K562 (cell line): ENCODE measurements around the gene TM9SF4. TPM values are rescaled to one million over a fixed set of nuclear protein-coding genes. Genes with fewer than 3 reads are reported as not detected.

Experiments
- ATAC-seq: fragments of 200-7000 bp; cut with Tn5 transposase; 3 replicates; pipeline ENCODE4 v1.9.1; 2020; ENCODE audit warnings: moderate library complexity
- BruUV-seq: library from RNA; stranded (reverse); fragments of 400-500 nt; replicated peaks from 2 replicates; lab custom pipeline; 2021; lab: Mats Ljungman, UMichigan
- CTCF ChIA-PET: fragments of 300-600 bp; formaldehyde crosslinking; extraction: SDS; loops from one replicate; lab custom pipeline; 2021; ENCODE audit warnings: low intra/inter-chr PET ratio; lab: Yijun Ruan, JAX
- POLR2A ChIA-PET: fragments of 300-600, 350-650 bp; sonication (Branson Sonifier 250); formaldehyde crosslinking; extraction: SDS; loops from one replicate; lab custom pipeline; 2021; ENCODE audit warnings: antibody characterized with exemption, inconsistent platforms; lab: Yijun Ruan, JAX
- DNase-seq, 4 experiments: peaks; one replicate each; pipeline versions ENCODE4 v3.0.0 to v3.0.0-alpha.2; 2011 to 2018; ENCODE audit warnings: low spot score in 3 of 4, mixed read lengths in 3 of 4; ENCODE audit errors: extremely low read depth in 1 of 4
- FAIRE-seq: peaks from 2 replicates; lab custom pipeline; 2011; peaks lifted over from hg19 to GRCh38; lab: Jason Lieb, UNC
- H2AFZ ChIP-seq: 2 replicates; pipeline ENCODE4 v1.6.0; 2011; ENCODE audit warnings: low read depth, low read length, control low read depth, inconsistent platforms
- H3K27ac ChIP-seq: fragments of 200-600 bp; 3 replicates; pipeline ENCODE4 v1.8.0; 2011; ENCODE audit warnings: low read depth, mild to moderate bottlenecking, control low read depth, inconsistent platforms, low read length, moderate library complexity, mixed read lengths; ENCODE audit errors: extremely low read depth
- H3K27me3 ChIP-seq, 2 experiments: fragments of 300-600 bp in 1 of 2; 2 replicates in 1 of 2; 3 replicates in 1 of 2; pipeline versions ENCODE4 v1.6.0 to v1.8.0; 2011; ENCODE audit warnings: inconsistent platforms in 2 of 2, low read length in 2 of 2, mild to moderate bottlenecking in 1 of 2, mixed read lengths in 1 of 2, moderate library complexity in 1 of 2; ENCODE audit not compliant: control insufficient read depth in 2 of 2, insufficient read depth in 2 of 2
- H3K36me3 ChIP-seq: fragments of 300-600 bp; 3 replicates; pipeline ENCODE4 v1.8.0; 2011; ENCODE audit warnings: mild to moderate bottlenecking, low read length, inconsistent platforms; ENCODE audit not compliant: control insufficient read depth, insufficient read depth
- H3K4me1 ChIP-seq, 2 experiments: fragments of 200-600 bp in 1 of 2; replicated peaks in 1 of 2; 2 replicates in 1 of 2; 3 replicates in 1 of 2; pipeline versions ENCODE4 v1.5.1 to v1.8.0; 2011; ENCODE audit warnings: inconsistent platforms in 2 of 2, low read length in 2 of 2, mild to moderate bottlenecking in 1 of 2, mixed read lengths in 1 of 2, moderate library complexity in 1 of 2; ENCODE audit not compliant: control insufficient read depth in 2 of 2, insufficient read depth in 2 of 2
- H3K4me2 ChIP-seq: 2 replicates; pipeline ENCODE4 v1.6.1; 2011; ENCODE audit warnings: low read length, control low read depth, inconsistent platforms, mixed read lengths; ENCODE audit not compliant: insufficient read depth
- H3K4me3 ChIP-seq: fragments of 200-600 bp; sonication (generic), shearing (Covaris generic); 2 replicates; pipeline ENCODE4 v1.5.1; 2016; ENCODE audit warnings: control low read depth, inconsistent platforms
- H3K79me2 ChIP-seq: fragments of 200-600 bp; 3 replicates; pipeline ENCODE4 v1.8.0; 2011; ENCODE audit warnings: low read length, inconsistent platforms; ENCODE audit not compliant: control insufficient read depth, insufficient read depth
- H3K9ac ChIP-seq, 2 experiments: 2 replicates each; pipeline versions ENCODE4 v1.6.0 to v1.6.1; 2011; ENCODE audit warnings: low read depth in 2 of 2, low read length in 2 of 2, control low read depth in 1 of 2, inconsistent platforms in 1 of 2, mild to moderate bottlenecking in 1 of 2, mixed read lengths in 1 of 2; ENCODE audit not compliant: insufficient read depth in 1 of 2
- H3K9me1 ChIP-seq: one replicate; pipeline ENCODE4 v1.6.0; 2011; ENCODE audit warnings: inconsistent platforms, mild to moderate bottlenecking, low read length, moderate library complexity; ENCODE audit not compliant: control insufficient read depth, insufficient read depth
- H3K9me3 ChIP-seq: replicated peaks from 2 replicates; pipeline ENCODE4 v1.5.1; 2011; ENCODE audit warnings: low read depth, low read length, inconsistent platforms; ENCODE audit not compliant: control insufficient read depth, insufficient read depth
- H4K20me1 ChIP-seq: replicated peaks from 2 replicates; pipeline ENCODE4 v1.6.1; 2011; ENCODE audit warnings: low read length, inconsistent platforms, mixed read lengths; ENCODE audit not compliant: control insufficient read depth, insufficient read depth
- CREB1 ChIP-seq, 2 experiments: sonication (generic) in 1 of 2; formaldehyde crosslinking in 1 of 2; IDR thresholded peaks; 2 replicates each; pipeline versions ENCODE4 v1.6.1 to v1.8.0; 2012 to 2022; ENCODE audit warnings: inconsistent platforms in 1 of 2, mild to moderate bottlenecking in 1 of 2, missing genetic modification reagents in 1 of 2, moderate library complexity in 1 of 2
- ERF ChIP-seq: fragments of 450-650 bp; formaldehyde crosslinking; IDR thresholded peaks from 2 replicates; pipeline ENCODE4 v1.4.0; 2020; ENCODE audit warnings: mild to moderate bottlenecking, mixed read lengths
- KHSRP ChIP-seq: fragments of 450-650 bp; IDR thresholded peaks from 2 replicates; pipeline ENCODE4 v1.6.1; 2017
- MAFG ChIP-seq: fragments of 450-650 bp; conservative IDR thresholded peaks from 2 replicates; pipeline ENCODE4 v1.6.1; 2016; ENCODE audit warnings: missing genetic modification characterization, missing compliant biosample characterization
- PCBP2 ChIP-seq: fragments of 200-400 bp; formaldehyde crosslinking; IDR thresholded peaks from 2 replicates; pipeline ENCODE4 v1.6.1; 2018; ENCODE audit warnings: low read length, low read depth, mild to moderate bottlenecking, moderate library complexity; ENCODE audit not compliant: poor library complexity, severe bottlenecking
- TRIM28 ChIP-seq: fragments of 450-650 bp; IDR thresholded peaks from 2 replicates; pipeline ENCODE4 v1.6.1; 2017
- WGBS: fragments of 100-300 bp; shearing (Covaris generic); methylation state at CpG from one replicate; pipeline ENCODE4 v1.1.6; 2016; ENCODE audit warnings: low coverage, mixed read lengths; ENCODE audit not compliant: insufficient coverage; ENCODE audit errors: missing lambda C conversion rate; 5-methylcytosine and 5-hydroxymethylcytosine counted together
- in situ Hi-C: fragments of 300-500 bp; cut with MboI; formaldehyde crosslinking; loops from 4 replicates; pipeline ENCODE4 v1.15.0; 2018; ENCODE audit warnings: inconsistent platforms, mixed read lengths
- intact Hi-C: fragments of 100-400 bp; cut with micrococcal nuclease; formaldehyde crosslinking; loops from 2 replicates; pipeline ENCODE4 v1.14.2; 2022
- polyA plus RNA-seq, 8 experiments: library from polyadenylated mRNA; depleted of rRNA in 4 of 8; stranded (reverse) in 5 of 8; unstranded in 3 of 8; fragments of >200 nt; fragmentation: Nextera tagmentation in 2 of 8; fragmentation: Illumina TruSeq in 1 of 8; extraction: Ambion mirVana in 2 of 8; extraction: Trizol in 1 of 8; gene quantifications; 2 replicates each; pipeline versions ENCODE4 v1.2.1 to v1.2.3, GENCODE V29; 2011 to 2014; ENCODE audit warnings: inconsistent platforms in 1 of 8, missing spikeins in 1 of 8
- total RNA-seq, 7 experiments: library from RNA; depleted of rRNA in 6 of 7; stranded (reverse); fragments of >200 nt in 6 of 7; fragmentation: Illumina TruSeq in 2 of 7; extraction: Trizol in 2 of 7; gene quantifications; 2 replicates each; pipeline versions ENCODE4 v1.2.1 to v1.2.3, GENCODE V29; 2011 to 2021; ENCODE audit warnings: low replicate concordance in 1 of 7

Gene TM9SF4
- total and polyA plus RNA-seq, 9 of the 15 experiments (the other 6 are each of a cell fraction or from before 2014, with no cell fraction given): 14.5 to 46.3 (median 26.9) TPM

GRCh38 chr20:32070690-32071213 lies 38.8 kb upstream of the TM9SF4 start:
- ATAC-seq (no peak), FAIRE-seq (no peak), DNase-seq (no peak)
- Histone ChIP-seq H3K9me3 (no peaks in the 10 kb centered on the region), H3K27ac (no peak overlapping the region), H3K27me3 (peaks cover 23 to 49% of the 10 kb centered on the region in 2 experiments; a peak in 4 of 5 replicates), H3K4me1 (no peaks in the 10 kb centered on the region; a peak in 2 of 5 replicates), H4K20me1 (no peaks in the 10 kb centered on the region), H3K4me2 (no peak overlapping the region), H3K9ac (no peak overlapping the region), H3K9me1 (no peaks in the 10 kb centered on the region), H2AFZ (no peak overlapping the region), H3K79me2 (no peaks in the 10 kb centered on the region), H3K36me3 (no peaks in the 10 kb centered on the region), H3K4me3 (no peak overlapping the region)
- intact Hi-C loops: no loop called here
- CTCF ChIA-PET: no interaction called here
- BruUV-seq: no TSS peak
- TF ChIP-seq CREB1 (IDR thresholded peaks at IDR 0.05): no peak
- TF ChIP-seq CREB1 (CRISPR knock-in tag; IDR thresholded peaks at IDR 0.05): no peak
- no peak for TF ChIP-seq MAFG
- no peak for TF ChIP-seq TRIM28
- no peak for TF ChIP-seq KHSRP
- peak; percentile 34 for TF ChIP-seq PCBP2
- no peak for TF ChIP-seq ERF
- in situ Hi-C loops: no loop called here
- POLR2A ChIA-PET: interaction anchor here (0.6 kb wide), 1 partner anchor 15 kb away, joined by 3 read pairs; no protein-coding TSS in a partner anchor
- WGBS: 2% methylated on average over 4 of the region's 4 CpGs
